Effector CD4-positive, alpha-beta T cell (primary cell): Measurements from ENCODE around the gene ANKS1B.
"Not testable (repeated sequence)": the region's sequence is repeated elsewhere in the genome, so short reads cannot be mapped to it uniquely, and the experiment has no call there.

ENCODE experiments used
- DNase-seq: peaks from one replicate; pipeline ENCODE4 v3.0.0-alpha.2; 2020

Gene ANKS1B

DNA sequence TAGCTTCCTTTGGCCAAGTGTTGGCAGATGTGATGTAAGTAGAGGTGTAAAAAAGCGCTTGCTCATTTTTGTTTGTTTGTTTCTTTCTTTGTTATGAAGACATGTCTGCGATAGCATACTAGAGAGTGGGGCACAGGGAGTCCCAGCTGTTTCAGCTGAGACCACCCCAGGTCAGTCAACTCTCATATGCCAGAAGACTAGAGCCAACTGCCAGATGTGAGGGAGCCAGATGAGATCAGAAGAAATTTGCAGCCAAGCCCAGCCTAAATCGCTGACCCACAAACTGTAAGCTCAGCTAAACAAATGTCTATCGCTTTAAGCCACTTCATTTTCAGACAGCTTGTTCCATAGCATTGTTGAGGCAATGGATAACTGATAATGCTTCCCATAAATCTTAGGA is 942.5 kb downstream of the ANKS1B start:
- no peak for DNase-seq

DNA sequence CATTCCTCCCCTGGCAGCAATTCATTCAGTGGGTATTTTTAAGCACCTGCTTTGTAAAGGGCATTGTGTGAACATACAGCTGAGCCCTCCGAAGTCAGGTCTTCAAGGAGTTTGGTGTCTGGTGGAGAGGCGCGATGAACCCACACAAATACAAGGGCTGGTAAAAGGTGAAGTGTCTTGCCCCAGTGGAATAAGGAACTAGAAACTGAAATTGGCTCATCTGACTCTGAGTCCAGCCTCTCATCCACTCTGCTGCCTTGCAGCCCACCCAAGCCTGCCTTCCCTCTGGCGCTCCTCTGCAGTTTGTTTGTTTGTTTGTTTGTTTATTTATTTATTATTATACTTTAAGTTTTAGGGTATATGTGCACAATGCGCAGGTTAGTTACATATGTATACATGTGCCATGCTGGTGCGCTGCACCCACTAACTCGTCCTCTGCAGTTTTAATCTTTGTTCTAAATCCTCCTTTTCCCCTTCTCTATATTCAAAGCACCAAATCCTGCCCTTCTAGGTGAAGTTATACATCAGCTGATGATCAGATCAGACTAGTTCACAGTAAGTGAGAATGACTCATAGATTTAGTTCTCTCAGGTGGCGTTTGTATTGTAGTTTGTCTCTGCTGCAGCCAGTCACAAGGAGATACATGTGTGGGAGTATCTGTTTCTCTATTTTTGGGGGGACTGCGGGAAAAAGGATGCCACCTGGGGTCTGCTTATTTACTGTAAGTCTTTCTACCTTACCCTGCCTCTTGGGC is 945.2 kb downstream of the ANKS1B start:
- no peak for DNase-seq

DNA sequence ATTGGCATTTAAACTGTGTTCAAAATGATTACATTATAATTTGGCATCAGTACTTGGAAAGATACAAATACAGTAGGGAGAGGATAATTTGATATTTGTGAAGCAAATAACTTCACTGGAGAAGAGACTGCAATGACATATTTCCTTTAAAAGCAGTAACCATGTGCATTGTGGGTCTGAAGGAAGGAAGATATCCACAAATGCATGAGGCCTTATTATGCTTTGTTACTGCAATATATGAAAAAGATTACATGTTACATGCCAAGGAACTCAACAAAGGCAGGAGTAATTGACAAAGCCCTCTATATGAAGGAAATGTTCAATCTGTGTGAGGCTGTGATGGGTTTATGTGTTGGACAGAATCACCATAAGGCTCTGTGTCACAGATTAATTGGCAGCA is 948.2 kb downstream of the ANKS1B start:
- no peak for DNase-seq

DNA sequence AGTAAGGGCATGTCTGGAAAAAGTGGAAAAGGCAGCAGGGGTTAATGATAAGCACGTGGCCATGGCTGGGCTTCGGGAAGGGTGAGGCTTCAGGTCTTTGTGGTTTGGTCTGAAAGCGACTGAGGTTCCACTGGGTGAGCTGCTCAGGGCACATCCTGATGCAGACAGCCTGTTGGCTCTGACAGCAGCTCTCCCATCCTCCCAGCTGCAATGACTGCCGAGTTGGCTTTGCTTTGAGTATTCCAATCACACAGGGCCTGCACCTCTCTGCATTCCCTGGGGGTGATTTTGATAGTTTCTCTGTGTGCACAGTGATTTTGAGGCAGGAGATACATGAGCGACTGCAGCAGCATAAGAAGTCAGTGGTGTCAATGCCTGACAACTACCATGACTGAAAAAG is 948.9 kb downstream of the ANKS1B start:
- no peak for DNase-seq

- DNase-seq = not testable (repeated sequence)
Observed at GRCh38 chr12:99034201-99034600, 950.5 kb downstream of the ANKS1B start.

DNA sequence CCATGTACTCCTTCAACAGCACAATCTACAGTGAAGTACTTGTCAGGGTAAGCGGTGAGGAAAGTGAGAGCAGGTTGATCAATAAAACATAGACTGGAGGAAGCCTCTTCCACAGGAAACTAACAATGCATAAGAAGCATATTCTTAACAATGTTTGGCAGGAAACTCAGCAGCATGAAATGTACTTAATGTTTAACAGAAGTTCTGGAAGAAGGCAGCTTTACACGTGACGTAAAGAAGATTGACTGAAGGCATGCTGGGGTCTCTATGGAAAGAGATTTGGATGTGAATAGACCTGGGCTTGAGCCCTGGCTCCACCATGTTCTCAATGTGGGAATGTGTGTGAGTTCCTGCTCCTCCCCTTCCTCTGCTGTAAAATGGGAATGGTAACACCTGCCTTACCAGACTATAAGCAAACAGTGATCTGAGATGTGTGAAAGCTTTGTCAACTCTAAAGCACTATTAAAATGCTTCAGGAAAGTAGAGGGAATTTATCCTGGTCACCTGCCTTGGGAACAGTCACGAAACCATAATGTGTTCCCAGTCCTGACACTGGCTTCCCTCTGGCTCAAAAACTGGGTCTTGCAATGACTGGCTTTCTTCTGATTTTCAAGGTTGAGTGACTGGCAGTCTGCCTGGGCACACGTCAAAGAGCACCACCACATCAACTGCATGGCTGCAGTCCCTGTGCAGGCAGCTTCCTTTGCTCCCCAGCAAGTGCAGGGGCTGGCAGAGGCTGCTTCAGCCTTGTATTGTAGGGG is 955.0 kb downstream of the ANKS1B start:
- no peak for DNase-seq

GRCh38 chr12:99027461-99027860 is 957.3 kb downstream of the ANKS1B start:
- DNase-seq = no peak

DNA sequence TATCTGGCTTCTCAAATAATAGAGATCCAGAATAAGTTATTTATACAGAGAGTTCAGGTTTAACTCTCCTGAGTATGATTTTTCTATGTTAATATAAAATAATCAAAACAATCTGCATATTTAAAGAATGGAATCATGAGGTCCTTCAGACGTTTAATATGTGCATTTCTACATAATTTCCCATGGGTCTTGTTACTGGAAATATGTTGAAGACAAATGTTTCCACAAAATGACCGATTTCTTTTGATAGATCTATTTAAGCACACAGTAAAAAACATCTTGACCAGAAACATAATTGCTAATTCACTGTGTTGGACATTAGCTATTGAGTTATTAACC is 957.7 kb downstream of the ANKS1B start:
- no peak for DNase-seq

- DNase-seq = no peak
Observed at GRCh38 chr12:99026332-99027054, 958.2 kb downstream of the ANKS1B start.

DNA sequence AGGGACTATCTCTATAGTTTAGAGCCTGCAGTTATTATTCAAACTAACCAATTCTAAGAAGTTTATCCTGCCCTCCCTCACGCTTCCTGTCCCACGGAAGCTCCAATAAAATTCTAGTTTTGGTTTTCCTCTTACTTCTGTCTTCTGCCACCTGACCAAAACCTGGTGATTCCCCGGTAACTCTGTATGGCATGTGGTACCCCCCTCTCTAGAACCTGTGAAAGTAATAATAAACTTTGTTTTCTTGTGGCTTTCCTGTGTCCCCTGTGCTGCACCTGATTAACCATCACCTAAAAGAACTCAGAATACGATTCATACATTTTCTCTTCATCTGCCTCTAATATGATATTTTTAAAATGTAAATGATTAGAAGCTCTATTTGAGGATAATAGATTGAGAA is 959.9 kb downstream of the ANKS1B start:
- no peak for DNase-seq

DNA sequence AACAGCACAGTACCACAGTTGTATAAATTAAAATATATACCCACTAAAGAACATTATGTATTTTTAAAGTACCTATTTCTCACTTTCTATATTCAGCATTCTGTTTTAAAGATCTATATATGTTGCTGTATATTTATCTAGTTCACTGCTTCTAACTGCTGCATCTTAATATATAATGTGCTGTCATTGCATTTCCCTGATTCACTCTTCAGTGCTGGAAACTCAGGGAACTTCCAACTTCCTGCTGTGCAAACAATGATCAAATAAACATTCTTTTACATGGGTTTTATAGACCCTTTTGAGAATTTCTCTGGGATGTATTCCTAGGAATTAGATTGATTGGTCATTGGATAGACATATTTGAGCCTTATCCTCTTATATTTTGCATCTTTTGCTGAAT is 960.5 kb downstream of the ANKS1B start:
- DNase-seq = no peak

GRCh38 chr12:99020871-99021270 is 963.9 kb downstream of the ANKS1B start:
- no peak for DNase-seq

- no peak for DNase-seq
Observed at GRCh38 chr12:99019798-99020197, 964.9 kb downstream of the ANKS1B start.

GRCh38 chr12:99017971-99018370 is 966.8 kb downstream of the ANKS1B start:
- no peak for DNase-seq

DNA sequence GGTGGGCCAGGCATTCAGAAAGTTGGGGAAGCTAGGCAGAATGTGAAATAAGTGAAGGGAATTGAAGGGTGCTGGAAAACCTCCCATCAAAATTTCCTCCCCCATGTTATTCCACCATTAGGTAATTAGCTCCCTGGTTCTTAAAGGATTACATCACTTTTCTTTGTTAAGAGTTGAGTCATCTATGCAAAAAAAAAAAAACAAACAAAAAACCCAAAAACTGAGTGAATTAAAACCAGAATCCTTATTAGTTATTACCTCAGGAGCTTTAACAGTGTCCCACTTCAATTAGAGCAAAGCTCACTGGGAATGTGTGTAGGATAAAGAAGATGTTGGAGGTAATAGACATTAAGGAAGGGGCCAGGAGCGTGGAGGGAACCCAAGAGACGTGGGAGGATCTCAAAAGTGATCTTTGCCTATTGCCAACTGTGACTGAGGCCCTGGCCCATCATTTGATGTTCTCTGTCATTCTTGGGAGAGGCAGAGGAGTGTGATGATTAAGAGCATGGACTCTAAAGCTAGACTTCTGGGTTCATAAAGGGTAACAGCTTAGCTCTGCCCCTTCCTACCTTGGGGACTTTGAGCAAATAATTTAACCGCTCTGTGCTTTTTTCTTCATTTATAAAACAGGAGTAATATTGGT is 975.0 kb downstream of the ANKS1B start:
- no peak for DNase-seq

- DNase-seq = no peak
Observed at GRCh38 chr12:99005601-99006000, 979.1 kb downstream of the ANKS1B start.

- DNase-seq = no peak
Observed at GRCh38 chr12:99004799-99005466, 979.8 kb downstream of the ANKS1B start.

DNA sequence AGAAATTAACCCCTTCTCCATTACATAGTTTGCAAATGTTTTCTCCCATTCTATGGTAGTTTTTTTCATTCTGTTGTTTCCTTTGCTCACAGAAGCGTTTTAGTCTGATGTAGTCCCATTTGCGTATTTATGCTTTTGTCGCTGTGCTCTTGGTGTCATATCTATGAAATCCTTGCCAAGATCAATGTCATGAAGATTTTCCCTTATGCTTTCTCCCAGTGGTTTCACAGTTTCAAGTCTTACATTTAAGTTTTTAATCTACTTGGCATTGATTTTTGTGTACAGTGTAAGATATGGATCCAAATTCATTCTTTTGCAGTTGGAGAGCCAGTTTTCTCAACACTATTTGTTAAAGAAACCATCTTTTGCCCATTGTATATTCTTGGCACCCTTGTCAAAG is 982.0 kb downstream of the ANKS1B start:
- DNase-seq = no peak

- DNase-seq = no peak
Observed at GRCh38 chr12:99002156-99002555, 982.6 kb downstream of the ANKS1B start.

GRCh38 chr12:98999559-98999958 is 985.2 kb downstream of the ANKS1B start:
- no peak for DNase-seq

DNA sequence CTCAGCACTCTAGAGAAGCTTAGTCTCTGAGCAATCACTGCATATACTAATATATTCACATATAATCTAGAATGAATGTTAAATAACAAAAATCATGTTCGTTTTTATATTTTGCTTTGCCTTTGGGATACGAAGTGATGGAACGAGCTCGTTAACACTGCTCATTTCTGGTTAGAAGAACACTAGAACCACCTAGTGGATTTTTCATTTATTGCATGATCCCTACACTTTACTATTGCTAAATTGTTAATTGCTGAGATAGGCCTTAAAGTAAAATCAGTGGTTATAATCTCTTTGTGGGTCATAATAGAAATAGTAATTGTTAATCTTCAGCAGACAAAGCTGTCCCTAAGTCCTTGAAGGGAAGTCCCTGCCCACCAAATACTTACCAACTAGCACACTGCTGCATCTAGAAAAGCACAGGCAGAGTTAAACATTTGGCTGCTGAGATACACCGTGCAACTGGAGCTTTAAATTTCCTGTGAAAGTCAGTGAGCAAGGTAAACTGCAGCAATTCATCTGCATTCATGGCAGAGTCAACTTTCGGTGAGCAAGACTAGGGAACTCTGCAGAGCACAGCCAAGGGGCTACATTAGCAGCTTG is 985.9 kb downstream of the ANKS1B start:
- DNase-seq = no peak

DNA sequence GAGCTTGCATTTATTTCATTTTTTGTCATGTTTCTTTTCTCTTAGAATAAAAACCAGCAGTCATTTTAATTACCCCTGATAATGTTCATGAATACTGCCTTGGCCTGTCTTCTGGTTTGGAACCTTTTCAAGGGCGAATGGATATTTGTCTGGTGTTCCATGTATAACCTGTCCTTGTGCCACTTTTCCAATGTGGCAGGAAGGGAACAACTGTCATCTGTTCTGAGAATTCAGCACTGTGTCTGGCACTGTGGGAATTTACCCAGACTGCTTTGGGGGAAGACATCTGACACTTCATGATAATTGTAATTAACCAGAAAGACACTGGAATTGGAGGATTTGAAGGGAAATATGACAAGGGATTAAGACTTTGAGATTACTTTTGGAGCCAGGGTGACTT is 986.8 kb downstream of the ANKS1B start:
- DNase-seq = no peak
